ENCODE results near the gene MAPRE2.
"Not testable (repeated sequence)": the region's sequence is repeated elsewhere in the genome, so short reads cannot be mapped to it uniquely, and the experiment has no call there.

MAPRE2 gene

DNA sequence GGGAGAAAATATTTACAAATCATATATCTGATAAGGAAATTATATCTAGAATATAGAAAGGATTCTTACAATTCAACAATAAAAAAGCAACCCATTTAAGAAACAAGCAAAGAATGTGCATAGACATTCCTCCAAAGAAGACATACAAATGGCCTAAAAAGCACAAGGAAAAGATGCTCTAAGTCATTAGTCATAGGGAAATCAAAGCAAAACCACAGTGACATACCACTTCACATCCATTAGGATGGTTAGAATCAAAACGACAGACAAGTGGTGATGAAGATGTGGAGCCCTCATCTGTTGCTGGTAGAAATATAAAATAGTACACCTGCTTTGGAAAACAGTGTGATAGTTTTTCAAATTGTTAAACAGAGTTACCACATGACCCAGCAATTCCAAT lies 48.2 kb downstream of the MAPRE2 start:
- no peaks in the 10 kb centered on the region for H3K27me3 Mint-ChIP-seq
- no peak overlapping the region for H3K4me3 Mint-ChIP-seq
- peaks cover 45% of the 10 kb centered on the region for H3K4me1 Mint-ChIP-seq
- no peak for ATAC-seq
- no peak overlapping the region for H3K27ac Mint-ChIP-seq
- no peak for DNase-seq
- no peaks in the 10 kb centered on the region for H3K9me3 Mint-ChIP-seq

DNA sequence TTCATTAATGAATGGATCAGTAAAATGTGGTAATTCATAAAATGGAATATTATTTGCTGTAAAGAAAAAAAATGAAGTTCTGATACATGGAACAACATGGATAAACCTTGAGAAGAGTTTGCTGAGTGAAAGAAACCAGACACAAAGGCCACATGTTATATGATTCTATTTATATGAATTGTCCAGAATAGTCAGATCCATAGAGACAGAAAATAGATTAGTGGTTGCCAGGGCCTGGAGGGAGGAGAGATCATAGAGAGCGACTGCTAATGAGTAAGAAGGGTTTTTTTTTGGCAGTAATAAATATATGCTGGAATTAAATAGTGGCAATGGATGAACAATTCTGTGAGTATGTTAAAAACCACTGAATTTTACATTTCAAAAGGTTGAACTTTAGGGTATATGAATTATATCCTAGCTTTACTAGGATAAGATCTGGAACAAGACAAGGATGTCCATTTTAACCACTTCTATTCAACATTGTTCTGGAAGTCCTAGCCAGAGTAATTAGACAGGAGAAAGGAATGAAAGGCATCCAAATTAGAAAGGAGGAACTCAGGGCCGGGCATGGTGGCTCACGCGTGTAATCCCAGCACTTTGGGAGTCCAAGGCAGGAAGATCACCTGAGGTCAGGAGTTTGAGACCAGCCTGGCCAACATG lies 48.8 kb downstream of the MAPRE2 start:
- H3K4me3 Mint-ChIP-seq = no peak overlapping the region
- peaks cover 47% of the 10 kb centered on the region for H3K4me1 Mint-ChIP-seq
- peak overlapping the region in 1 of 2 donors; percentile 75 for H3K27ac Mint-ChIP-seq
- no peaks in the 10 kb centered on the region for H3K9me3 Mint-ChIP-seq
- no peak for DNase-seq
- no peaks in the 10 kb centered on the region for H3K27me3 Mint-ChIP-seq
- ATAC-seq = no peak

DNA sequence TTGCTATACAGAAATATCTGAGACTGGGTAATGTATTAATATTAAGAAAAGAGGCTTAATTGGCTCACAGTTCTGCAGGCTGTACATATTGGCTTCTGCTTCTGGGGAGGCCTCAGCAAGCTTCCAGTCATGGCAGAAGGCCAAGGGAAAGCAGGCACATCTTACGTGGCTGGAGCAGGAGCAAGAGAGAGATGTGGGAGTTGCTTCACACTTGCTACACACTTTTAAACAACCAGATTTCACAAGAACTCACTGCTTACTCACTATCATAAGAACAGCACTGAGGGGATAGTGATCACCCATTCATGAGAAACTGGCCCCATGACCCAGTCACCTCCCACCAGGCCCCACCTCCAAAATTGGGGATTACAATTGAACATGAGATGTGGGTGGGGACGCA lies 50.6 kb downstream of the MAPRE2 start:
- DNase-seq (no peak), ATAC-seq (no peak)
- Mint-ChIP-seq H3K4me1 (peaks cover 60% of the 10 kb centered on the region), H3K4me3 (no peak overlapping the region), H3K27me3 (no peaks in the 10 kb centered on the region), H3K9me3 (no peaks in the 10 kb centered on the region), H3K27ac (no peak overlapping the region)

DNA sequence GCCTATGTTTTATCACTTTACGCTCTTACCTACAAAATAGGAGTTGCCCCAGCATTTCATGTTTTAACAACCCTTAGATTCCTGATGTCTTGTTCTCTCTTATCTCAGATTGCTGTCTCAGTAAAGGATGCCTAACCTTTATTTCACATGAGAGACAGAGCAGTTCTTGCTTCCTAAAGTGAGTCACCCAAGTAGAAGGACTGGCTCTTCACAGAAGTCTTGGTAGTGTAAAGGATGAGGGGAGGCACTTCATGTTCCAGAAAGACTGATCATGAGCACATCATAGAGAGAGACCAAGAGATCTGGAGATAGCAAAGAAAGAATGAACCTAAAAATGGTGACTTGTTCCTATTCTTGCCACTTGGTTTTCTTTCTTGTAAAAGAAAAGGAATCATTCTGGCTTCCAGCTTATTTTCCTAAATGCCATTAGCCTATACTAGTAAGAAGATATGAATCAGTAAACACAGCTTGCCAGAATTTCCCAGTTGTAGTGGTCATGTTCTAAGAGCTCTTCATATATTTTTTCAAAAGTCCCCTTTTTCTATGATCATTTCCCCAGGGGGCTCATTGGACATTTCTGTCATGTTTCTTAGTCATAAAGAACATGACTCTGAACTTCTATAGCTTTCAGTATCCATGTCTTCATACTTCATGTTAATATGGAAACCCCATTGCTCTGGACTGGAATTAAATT lies 54.9 kb downstream of the MAPRE2 start:
- H3K9me3 Mint-ChIP-seq = no peaks in the 10 kb centered on the region
- peak overlapping the region in 1 of 2 donors; percentile 82 for H3K27ac Mint-ChIP-seq
- H3K4me3 Mint-ChIP-seq = no peak overlapping the region
- peaks cover 42% of the 10 kb centered on the region for H3K4me1 Mint-ChIP-seq
- H3K27me3 Mint-ChIP-seq = no peaks in the 10 kb centered on the region
- ATAC-seq = peak; percentile 61
- DNase-seq = no peak

DNA sequence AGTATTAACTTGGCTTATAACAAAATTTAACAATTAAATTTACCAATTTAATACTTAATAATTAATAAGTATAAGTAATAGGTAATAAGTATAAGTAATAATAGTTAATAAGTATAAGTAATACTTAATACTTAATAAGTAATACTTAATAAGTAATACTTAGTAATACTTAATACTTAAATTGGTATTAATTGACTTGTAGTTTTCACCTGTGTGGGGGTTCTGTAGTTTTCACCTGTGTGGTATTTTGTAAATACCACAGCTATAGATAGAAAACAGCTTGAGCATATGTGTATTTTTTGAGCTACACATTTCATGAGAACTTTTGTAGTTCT lies 55.4 kb downstream of the MAPRE2 start:
- Mint-ChIP-seq H3K27ac (no peak overlapping the region), H3K27me3 (no peaks in the 10 kb centered on the region), H3K4me3 (no peak overlapping the region), H3K4me1 (peaks cover 42% of the 10 kb centered on the region), H3K9me3 (no peaks in the 10 kb centered on the region)
- ATAC-seq = no peak
- DNase-seq = no peak

DNA sequence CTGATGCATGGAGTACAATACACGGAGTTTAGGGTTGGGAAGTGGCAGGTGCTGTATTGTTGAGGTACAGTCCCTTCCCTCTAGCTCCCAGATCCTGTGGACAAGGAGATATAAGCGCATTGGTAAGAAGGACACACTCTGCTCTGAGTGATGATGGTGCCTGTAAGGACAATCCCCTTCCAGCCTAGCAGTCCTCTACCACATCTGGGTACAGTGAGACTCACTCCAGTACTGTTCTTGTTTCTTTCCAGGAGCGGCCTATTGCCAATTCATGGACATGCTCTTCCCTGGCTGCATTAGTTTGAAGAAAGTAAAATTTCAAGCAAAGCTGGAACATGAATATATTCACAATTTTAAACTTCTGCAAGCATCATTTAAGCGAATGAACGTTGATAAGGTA lies 56.0 kb downstream of the MAPRE2 start:
- DNase-seq = no peak
- ATAC-seq = no peak
- Mint-ChIP-seq H3K4me3 (no peak overlapping the region), H3K27ac (no peak overlapping the region), H3K4me1 (peaks cover 37% of the 10 kb centered on the region), H3K9me3 (no peaks in the 10 kb centered on the region), H3K27me3 (no peaks in the 10 kb centered on the region)

DNA sequence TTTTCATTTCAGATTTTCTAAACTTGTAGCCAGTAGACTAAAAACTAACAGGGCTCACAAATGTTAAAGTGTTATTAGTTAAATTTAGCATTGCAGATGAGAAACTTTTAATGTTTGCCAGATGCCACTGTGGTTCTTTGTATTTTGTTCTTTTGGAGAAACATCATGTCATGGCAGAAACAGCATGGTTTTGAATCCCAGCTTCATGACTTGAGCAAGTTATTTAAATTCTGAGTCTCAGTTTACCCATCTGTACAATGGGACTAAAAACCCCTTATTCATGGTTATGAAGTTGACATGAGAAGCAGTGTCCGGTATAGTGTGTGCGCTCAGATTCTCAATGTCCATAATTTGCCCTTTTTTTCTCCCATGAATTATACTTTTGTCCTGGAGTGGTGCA lies 56.5 kb downstream of the MAPRE2 start:
- Mint-ChIP-seq H3K9me3 (no peaks in the 10 kb centered on the region), H3K4me3 (no peak overlapping the region), H3K4me1 (peaks cover 31% of the 10 kb centered on the region), H3K27me3 (no peaks in the 10 kb centered on the region), H3K27ac (no peak overlapping the region)
- ATAC-seq = no peak
- DNase-seq = no peak

DNA sequence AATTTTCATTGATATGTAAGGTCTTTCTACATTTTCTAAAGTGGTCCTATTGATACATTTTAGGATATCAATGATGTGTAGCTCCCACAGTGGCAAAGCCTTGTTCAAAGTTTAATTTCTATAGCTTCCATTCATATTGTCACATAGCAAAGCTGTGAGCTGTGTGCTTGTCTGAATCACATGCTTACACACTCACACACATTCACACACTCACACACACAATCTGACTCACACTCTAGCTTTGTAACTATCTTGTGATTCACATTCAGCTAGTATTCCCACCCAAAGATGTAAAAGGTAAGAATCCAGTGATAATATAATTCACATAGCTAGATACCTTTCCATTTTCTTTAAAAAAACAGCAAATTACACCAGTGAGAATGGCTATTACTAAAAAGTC lies 58.7 kb downstream of the MAPRE2 start:
- H3K27me3 Mint-ChIP-seq = no peaks in the 10 kb centered on the region
- DNase-seq (no peak), ATAC-seq (no peak)
- H3K27ac Mint-ChIP-seq = no peak overlapping the region
- no peak overlapping the region for H3K4me3 Mint-ChIP-seq
- H3K9me3 Mint-ChIP-seq = no peaks in the 10 kb centered on the region
- peaks cover 20% of the 10 kb centered on the region for H3K4me1 Mint-ChIP-seq

DNA sequence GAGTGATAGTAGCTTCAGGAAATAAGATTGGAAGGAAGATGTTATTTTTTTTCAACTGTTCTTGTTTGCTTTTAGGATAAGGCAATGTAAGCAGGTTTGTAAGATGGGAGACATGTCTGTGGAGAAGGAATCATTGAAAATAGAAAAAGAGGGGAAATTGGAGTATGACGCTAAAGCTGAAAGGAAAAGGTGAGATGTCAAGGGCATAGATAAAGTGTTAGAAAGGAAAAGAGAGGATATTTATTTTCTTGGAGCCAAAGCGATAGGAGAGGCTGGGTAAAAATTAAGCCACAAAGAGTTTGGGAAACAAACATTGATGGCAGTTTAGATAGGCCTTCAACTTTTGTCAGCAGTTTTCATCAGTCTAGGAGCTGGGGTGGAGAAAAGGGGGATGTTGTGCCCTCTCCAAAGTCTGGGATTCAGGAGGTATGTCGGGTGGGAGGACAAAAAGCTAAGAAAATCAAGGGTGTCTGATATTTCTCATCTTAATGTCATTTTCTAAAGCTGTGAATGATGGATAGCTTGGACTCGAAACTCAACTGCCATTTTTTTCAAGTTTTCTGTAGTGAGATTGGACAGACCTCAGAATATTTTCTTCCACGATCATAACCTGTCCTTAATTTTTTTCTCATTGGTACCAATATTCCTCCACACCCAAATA lies 63.3 kb downstream of the MAPRE2 start:
- peaks cover 0 to 6% of the 10 kb centered on the region in 2 donors for H3K9me3 Mint-ChIP-seq
- peaks cover 31% of the 10 kb centered on the region for H3K4me1 Mint-ChIP-seq
- H3K27ac Mint-ChIP-seq = no peak overlapping the region
- no peaks in the 10 kb centered on the region for H3K27me3 Mint-ChIP-seq
- DNase-seq (no peak), ATAC-seq (no peak)
- H3K4me3 Mint-ChIP-seq = no peak overlapping the region

DNA sequence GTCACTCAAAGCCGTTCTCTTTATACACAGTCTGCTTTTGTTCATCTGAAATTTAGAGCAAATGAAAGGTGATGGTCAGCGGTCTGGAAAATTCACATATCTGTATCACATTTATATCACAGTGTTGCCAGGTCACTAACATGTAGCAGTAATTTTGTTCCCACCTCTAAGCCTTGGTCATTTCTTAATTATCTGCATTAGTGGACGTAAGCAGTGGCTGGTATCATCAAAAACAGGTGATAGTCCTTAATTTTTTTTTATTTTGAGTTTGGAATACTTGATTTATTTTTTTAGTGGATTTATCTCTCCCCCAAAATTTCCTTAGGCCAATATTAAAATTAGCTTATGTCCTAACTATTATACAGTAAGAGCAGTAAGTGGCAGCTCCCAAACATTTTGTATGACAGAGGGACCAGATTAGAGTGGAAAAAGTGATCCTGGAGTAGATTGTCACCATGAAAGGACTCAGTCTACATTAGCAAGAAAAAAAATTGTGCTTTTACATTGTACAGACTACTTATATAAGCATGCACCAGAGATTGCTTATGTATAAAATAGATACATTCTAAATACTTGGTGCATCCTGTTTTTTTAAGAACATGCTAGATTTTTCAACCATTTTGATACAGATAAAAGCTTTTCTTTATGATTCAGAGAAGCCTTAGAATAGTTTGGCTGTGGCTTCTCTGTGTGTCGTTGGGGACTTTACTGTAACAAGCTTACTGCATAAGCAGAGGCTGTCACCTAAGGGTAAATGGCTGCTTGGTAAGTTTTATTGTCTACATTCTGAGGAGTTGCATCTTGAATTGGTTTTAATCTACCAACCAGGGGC lies 65.0 kb downstream of the MAPRE2 start:
- Mint-ChIP-seq H3K9me3 (peaks cover 0 to 11% of the 10 kb centered on the region in 2 donors), H3K27ac (no peak overlapping the region), H3K4me3 (no peak overlapping the region), H3K27me3 (no peaks in the 10 kb centered on the region), H3K4me1 (peaks cover 45% of the 10 kb centered on the region)
- DNase-seq (no peak), ATAC-seq (peak; percentile 71)

DNA sequence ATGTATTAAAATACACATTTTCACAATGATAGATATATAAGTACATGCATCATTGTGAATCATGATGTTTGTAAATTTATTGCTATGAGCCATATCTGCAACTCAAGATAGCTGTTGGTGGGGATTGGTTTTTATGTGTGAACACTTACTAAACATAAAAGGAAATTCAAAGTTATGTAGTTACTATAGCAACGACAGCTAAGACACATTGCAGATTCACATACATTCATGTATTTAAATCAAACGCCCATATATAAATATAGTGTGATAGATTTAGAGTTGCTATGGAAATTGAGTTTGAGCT lies 65.6 kb downstream of the MAPRE2 start:
- ATAC-seq (peak; percentile 81), DNase-seq (no peak)
- peak overlapping the region in 1 of 2 donors; percentile 7 for H3K27ac Mint-ChIP-seq
- no peak overlapping the region for H3K4me3 Mint-ChIP-seq
- H3K27me3 Mint-ChIP-seq = no peaks in the 10 kb centered on the region
- peaks cover 47% of the 10 kb centered on the region for H3K4me1 Mint-ChIP-seq
- peaks cover 0 to 12% of the 10 kb centered on the region in 2 donors for H3K9me3 Mint-ChIP-seq

DNA sequence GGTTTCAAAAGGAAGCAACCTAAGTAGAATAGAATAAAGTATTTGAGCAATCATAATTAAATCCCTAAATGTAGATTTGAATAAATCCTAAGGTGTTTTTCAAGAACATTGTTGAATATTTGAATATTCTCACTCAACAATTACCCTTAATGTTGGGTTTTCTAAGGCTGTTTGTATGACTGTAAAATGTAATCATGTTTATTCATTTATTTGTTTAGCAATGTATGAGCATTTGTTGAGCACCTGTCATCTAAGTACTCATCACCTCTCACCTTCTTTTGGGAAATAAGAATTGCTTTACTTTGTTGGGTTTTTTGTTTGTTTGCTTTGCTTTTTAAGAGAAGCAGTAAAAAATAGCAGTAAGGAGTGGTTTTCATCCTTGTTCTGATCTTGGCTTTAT lies 66.0 kb downstream of the MAPRE2 start:
- Mint-ChIP-seq H3K9me3 (peaks cover 0 to 12% of the 10 kb centered on the region in 2 donors), H3K4me1 (peaks cover 47% of the 10 kb centered on the region), H3K27ac (peak overlapping the region in 1 of 2 donors; percentile 13), H3K27me3 (no peaks in the 10 kb centered on the region), H3K4me3 (no peak overlapping the region)
- ATAC-seq (no peak), DNase-seq (no peak)

DNA sequence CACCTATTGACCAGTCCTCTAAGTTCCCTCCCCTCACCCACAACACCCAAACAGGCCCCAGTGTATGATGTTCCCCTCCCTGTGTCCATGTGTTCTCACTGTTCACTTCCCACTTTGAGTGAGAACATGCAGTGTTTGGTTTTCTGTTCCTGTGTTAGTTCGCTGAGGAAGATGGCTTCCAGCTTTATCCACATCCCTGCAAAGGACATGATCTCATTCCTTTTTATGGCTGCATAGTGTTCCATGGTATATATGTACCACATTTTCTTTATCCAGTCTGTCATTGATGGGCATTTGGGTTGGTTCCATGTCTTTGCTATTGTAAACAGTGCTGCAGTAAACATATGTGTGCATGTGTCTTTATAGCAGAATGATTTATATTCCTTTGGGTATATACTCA lies 66.9 kb downstream of the MAPRE2 start:
- not testable (repeated sequence) for H3K27ac Mint-ChIP-seq, H3K27me3 Mint-ChIP-seq, H3K4me3 Mint-ChIP-seq, ATAC-seq, DNase-seq
- Mint-ChIP-seq H3K4me1 (peaks cover 47% of the 10 kb centered on the region), H3K9me3 (peaks cover 0 to 12% of the 10 kb centered on the region in 2 donors)

DNA sequence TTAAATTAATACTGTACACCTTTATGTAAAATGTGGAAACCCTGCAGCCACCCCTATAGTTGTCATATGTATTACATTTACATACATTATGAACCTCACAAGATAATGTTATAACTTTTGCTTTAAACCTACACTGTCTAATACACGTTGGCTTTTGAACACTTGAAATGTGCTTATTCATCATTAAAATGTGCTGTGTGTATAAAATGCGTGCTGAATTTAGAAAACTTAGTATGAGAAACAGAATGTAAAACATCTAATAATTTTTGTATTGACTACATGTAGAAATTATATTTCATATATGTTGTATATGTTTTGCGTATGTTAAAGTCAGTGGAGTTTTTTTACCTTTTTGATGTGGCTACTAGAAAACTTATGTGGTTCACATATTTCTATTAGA lies 68.8 kb downstream of the MAPRE2 start:
- Mint-ChIP-seq H3K27me3 (no peaks in the 10 kb centered on the region), H3K9me3 (peaks cover 0 to 12% of the 10 kb centered on the region in 2 donors), H3K27ac (no peak overlapping the region), H3K4me3 (no peak overlapping the region), H3K4me1 (peaks cover 55% of the 10 kb centered on the region)
- ATAC-seq = no peak
- DNase-seq = no peak

DNA sequence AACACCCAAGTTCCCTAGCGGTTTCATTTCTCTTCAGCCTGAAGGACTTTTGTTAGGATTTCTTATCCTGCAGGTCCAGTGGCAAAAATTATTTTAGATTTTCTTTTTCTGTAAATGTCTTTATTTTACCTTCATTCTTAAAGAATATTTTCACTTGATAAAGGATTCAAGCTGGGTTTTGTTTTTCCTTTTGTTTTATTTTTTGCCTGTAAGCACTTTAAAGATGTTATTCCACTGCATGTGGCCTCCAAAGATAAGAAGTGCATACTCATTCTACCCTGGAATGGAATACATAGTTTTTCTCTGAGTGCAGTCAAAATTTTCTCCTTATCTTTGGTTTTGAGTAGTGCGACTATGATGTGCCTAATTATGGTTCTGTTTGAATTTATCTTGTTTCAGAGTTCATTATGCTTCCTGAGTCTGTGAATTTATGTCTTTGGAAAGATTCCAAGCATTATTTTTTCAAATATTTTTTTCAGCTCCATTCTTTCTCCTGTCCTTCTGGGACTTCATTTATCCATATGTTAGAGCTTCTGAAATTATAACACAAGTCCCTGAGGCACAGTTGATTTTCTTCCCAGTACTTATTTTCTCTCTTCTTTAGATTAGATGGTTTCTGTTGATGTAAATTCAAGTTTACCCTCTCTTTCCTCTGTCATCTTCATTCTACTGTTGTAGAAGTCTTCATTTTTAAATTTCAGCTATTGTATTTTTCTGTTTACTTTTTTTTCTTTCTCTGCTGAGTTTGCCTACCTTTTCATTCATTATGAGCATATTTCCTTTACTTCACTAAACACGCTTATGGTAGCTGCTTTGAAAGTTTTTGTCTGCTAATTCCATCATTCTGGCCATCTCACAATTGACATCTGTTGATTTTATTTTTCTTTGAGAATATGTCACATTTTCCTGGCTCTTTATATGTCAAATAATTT lies 69.6 kb downstream of the MAPRE2 start:
- ATAC-seq = no peak
- H3K4me3 Mint-ChIP-seq = peak overlapping the region in 1 of 2 donors; percentile 16
- no peaks in the 10 kb centered on the region for H3K27me3 Mint-ChIP-seq
- H3K9me3 Mint-ChIP-seq = peaks cover 0 to 12% of the 10 kb centered on the region in 2 donors
- no peak for DNase-seq
- peaks cover 51% of the 10 kb centered on the region for H3K4me1 Mint-ChIP-seq
- peak overlapping the region in 1 of 2 donors; percentile 13 for H3K27ac Mint-ChIP-seq
